HUES48 (cell line): ENCODE data around the gene LDAH.

ENCODE experiments used
- H3K27ac ChIP-seq: one replicate; pipeline ENCODE4 v1.7.0; 2013; ENCODE audit warnings: low read depth, low read length, inconsistent platforms
- H3K27me3 ChIP-seq: 2 replicates; pipeline ENCODE4 v1.6.1; 2013; ENCODE audit warnings: mild to moderate bottlenecking, low read length; ENCODE audit not compliant: control insufficient read depth, insufficient read depth
- H3K36me3 ChIP-seq: 2 replicates; pipeline ENCODE4 v1.6.1; 2013; ENCODE audit warnings: low read length; ENCODE audit not compliant: control insufficient read depth, insufficient read depth
- H3K4me1 ChIP-seq: 2 replicates; pipeline ENCODE4 v1.6.1; 2013; ENCODE audit warnings: mild to moderate bottlenecking, low read length; ENCODE audit not compliant: control insufficient read depth, insufficient read depth
- H3K4me3 ChIP-seq: 2 replicates; pipeline ENCODE4 v1.5.1; 2013; ENCODE audit warnings: mild to moderate bottlenecking, low read depth, low read length
- H3K9ac ChIP-seq: 2 replicates; pipeline ENCODE4 v1.6.1; 2013; ENCODE audit warnings: mild to moderate bottlenecking, low read depth, low read length, moderate library complexity
- H3K9me3 ChIP-seq: 2 replicates; pipeline ENCODE4 v1.6.1; 2013; ENCODE audit warnings: low read length; ENCODE audit not compliant: control insufficient read depth, insufficient read depth

LDAH gene

GRCh38 chr2:20680744-20681375 lies 142.0 kb downstream of the LDAH start:
- no peak overlapping the region for H3K9ac ChIP-seq
- no peak overlapping the region for H3K27ac ChIP-seq
- no peaks in the 10 kb centered on the region for H3K9me3 ChIP-seq
- H3K27me3 ChIP-seq = 0 out of 2 replicates have a peak, but pooled peaks cover 6% of the 10 kb centered on the region
- H3K36me3 ChIP-seq = peaks cover 20% of the 10 kb centered on the region
- H3K4me3 ChIP-seq = no peak overlapping the region
- no peaks in the 10 kb centered on the region; the same call in 1 of the 2 replicates for H3K4me1 ChIP-seq

- Histone ChIP-seq H3K27me3 (peaks cover 27% of the 10 kb centered on the region), H3K4me1 (peaks cover 11% of the 10 kb centered on the region), H3K27ac (no peak overlapping the region), H3K9ac (no peak overlapping the region), H3K4me3 (no peak overlapping the region), H3K9me3 (no peaks in the 10 kb centered on the region), H3K36me3 (peaks cover 7% of the 10 kb centered on the region; the same call in 1 of the 2 replicates)
These were observed 144.1 kb downstream of the LDAH start for GRCh38 chr2:20678780-20679179.

DNA sequence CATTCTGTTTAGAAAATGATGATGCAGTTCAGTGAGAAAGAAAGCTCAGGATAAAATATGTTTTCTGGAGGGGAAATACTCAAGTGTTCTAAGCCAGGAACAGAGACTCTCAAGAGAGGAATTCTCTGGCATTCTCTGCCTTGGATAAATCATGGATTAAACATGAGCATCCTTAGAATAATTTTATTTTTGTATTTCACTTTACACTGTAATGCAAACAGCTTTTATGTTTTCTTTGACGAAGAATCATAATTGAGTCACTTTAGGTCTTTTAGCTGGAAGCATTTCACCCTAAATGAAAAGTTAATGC lies 144.9 kb downstream of the LDAH start:
- Histone ChIP-seq H3K4me3 (no peak overlapping the region), H3K36me3 (peaks cover 5% of the 10 kb centered on the region; the same call in 1 of the 2 replicates), H3K4me1 (peaks cover 17% of the 10 kb centered on the region), H3K27me3 (peaks cover 34% of the 10 kb centered on the region), H3K9me3 (no peaks in the 10 kb centered on the region), H3K9ac (no peak overlapping the region), H3K27ac (no peak overlapping the region)

DNA sequence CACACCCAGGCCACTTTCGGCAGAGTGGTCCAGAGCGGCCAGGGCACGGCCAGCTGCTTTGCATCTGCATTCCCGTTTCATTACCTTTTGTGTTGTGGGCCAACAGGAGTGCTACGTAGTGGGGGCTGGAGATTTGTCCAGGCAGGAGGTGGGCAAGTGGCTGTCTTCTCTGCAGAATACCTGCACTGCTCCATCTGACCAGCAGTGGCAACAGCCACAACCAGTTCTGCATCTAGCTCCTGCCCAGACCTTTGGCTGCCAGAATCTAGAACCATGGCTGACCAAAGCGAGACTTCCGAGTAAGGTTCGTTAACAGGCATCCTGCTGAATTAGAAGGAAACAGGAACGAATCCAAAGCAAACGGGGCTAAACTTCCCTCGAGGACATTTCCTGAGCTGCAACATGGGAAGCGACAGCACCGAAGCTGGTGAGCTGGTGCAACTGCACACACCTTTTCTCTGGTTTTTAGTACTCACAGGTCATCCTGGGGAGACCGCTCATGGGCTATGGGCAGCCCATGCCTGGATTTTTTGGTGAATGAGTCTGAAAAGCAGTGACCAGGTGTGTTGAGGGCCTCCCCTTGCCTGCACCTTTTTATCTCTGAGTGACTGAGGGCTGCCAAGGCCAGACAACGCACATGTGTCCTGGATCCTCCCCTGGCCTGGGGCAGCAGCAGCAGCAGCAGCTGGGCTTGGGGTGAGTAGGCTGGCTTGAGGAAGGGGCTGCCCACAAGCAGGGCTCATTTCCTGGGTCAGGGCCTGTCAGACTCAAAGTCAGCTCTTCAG lies 145.4 kb downstream of the LDAH start:
- no peak overlapping the region for H3K9ac ChIP-seq
- H3K9me3 ChIP-seq = no peaks in the 10 kb centered on the region
- peaks cover 40% of the 10 kb centered on the region for H3K27me3 ChIP-seq
- H3K4me1 ChIP-seq = peaks cover 22% of the 10 kb centered on the region
- H3K36me3 ChIP-seq = no peaks in the 10 kb centered on the region; the same call in 1 of the 2 replicates
- no peak overlapping the region for H3K4me3 ChIP-seq
- H3K27ac ChIP-seq = no peak overlapping the region

DNA sequence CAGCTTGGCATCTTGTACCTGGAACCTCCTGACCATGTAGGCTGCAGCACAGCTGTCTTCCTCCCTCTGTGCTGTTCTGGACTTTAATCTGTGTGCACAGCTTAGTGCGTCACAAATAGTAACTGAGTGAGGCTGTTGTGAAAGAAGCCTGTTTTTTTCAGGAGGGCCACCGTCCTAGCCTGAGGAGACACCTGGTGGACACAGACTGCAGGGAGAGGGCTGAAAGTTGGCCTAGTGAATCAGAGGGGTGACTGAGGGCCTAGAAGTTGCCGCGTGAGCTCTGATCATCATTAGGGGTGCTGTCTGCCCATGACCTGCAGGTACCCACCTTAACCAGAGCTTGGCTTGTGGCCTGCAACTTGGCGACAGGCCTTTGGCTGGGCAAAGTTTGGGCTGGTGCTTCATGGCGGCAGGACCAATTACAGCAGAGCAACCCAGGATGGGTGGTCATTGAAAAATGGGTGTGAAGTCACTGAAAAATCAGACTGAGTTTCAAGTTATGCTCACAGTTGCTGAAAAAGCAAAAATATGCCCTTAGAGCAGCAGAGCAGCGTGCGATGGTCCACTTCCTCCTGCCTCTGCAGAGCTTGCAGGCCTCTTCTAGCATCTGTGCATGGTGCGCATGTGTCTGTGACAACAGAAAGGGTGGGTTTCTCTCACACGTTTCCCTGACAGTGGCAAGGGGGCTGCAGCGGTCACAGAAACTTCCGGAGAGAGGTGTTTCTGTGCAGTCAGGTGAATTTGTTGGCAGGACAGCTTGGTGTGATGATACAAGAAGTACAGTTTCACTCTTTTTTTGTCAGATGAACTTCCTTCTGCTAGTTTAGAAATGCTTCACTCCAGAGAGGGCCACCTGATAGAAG lies 146.3 kb downstream of the LDAH start:
- Histone ChIP-seq H3K9me3 (no peaks in the 10 kb centered on the region), H3K27ac (no peak overlapping the region), H3K36me3 (no peaks in the 10 kb centered on the region; the same call in 1 of the 2 replicates), H3K4me3 (no peak overlapping the region), H3K27me3 (peaks cover 49% of the 10 kb centered on the region), H3K9ac (no peak overlapping the region), H3K4me1 (peaks cover 27% of the 10 kb centered on the region)

- Histone ChIP-seq H3K36me3 (no peaks in the 10 kb centered on the region), H3K9me3 (no peaks in the 10 kb centered on the region), H3K27ac (no peak overlapping the region), H3K27me3 (peaks cover 56% of the 10 kb centered on the region), H3K4me3 (no peak overlapping the region), H3K9ac (no peak overlapping the region), H3K4me1 (peaks cover 31% of the 10 kb centered on the region)
These were observed 147.1 kb downstream of the LDAH start for GRCh38 chr2:20675701-20676352.

GRCh38 chr2:20674974-20675679 lies 147.8 kb downstream of the LDAH start:
- Histone ChIP-seq H3K9me3 (no peaks in the 10 kb centered on the region), H3K4me1 (peaks cover 31% of the 10 kb centered on the region), H3K36me3 (no peaks in the 10 kb centered on the region), H3K27ac (no peak overlapping the region), H3K27me3 (peaks cover 63% of the 10 kb centered on the region), H3K9ac (no peak overlapping the region), H3K4me3 (no peak overlapping the region)

GRCh38 chr2:20674309-20674965 lies 148.5 kb downstream of the LDAH start:
- no peaks in the 10 kb centered on the region for H3K9me3 ChIP-seq
- H3K27me3 ChIP-seq = peaks cover 70% of the 10 kb centered on the region
- H3K9ac ChIP-seq = no peak overlapping the region
- H3K36me3 ChIP-seq = no peaks in the 10 kb centered on the region
- peaks cover 36% of the 10 kb centered on the region for H3K4me1 ChIP-seq
- H3K27ac ChIP-seq = no peak overlapping the region
- H3K4me3 ChIP-seq = no peak overlapping the region

GRCh38 chr2:20673686-20674308 lies 149.1 kb downstream of the LDAH start:
- H3K4me3 ChIP-seq = no peak overlapping the region
- peaks cover 41% of the 10 kb centered on the region for H3K4me1 ChIP-seq
- no peaks in the 10 kb centered on the region for H3K36me3 ChIP-seq
- H3K27ac ChIP-seq = no peak overlapping the region
- peaks cover 77% of the 10 kb centered on the region for H3K27me3 ChIP-seq
- H3K9me3 ChIP-seq = no peaks in the 10 kb centered on the region
- H3K9ac ChIP-seq = no peak overlapping the region
